Measurements from ENCODE around the gene SASH1. TPM values are rescaled to one million over a fixed set of nuclear protein-coding genes. Genes with fewer than 3 reads are reported as not detected.

SASH1 gene
- polyA plus RNA-seq, 1 donor from 2014 or later = 7.0 TPM

DNA sequence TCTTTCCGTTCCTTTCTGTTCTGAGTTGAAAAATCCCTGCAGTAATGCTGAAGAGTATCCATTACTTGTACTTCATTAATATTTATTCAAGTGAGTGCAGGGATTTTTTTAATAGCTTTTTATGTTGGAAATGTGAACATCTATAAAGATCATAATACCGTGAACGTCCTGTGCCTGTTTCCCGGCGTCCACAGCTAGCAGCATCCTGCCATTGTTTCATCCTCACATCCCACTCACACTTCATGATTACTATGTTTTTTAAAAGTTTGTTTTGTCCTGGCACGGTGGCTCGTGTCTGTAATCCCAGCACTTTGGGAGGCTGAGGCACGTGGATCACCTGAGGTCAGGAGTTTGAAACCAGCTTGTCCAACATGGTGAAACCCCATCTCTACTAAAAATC, 54.3 kb downstream of the SASH1 start:
- H3K79me2 ChIP-seq (replicated peaks; ENCODE audit: insufficient read depth, low read length) = no peaks in the 10 kb centered on the region
- no peak for TF ChIP-seq POLR2AphosphoS5 (IDR thresholded peaks at IDR 0.05)
- TF ChIP-seq SMC3 (conservative IDR thresholded peaks at IDR 0.05; ENCODE audit: poor library complexity) = no peak
- no peak for TF ChIP-seq EP300 (conservative IDR thresholded peaks at IDR 0.05; ENCODE audit: poor library complexity, severe bottlenecking)
- TF ChIP-seq, protein P1, sequence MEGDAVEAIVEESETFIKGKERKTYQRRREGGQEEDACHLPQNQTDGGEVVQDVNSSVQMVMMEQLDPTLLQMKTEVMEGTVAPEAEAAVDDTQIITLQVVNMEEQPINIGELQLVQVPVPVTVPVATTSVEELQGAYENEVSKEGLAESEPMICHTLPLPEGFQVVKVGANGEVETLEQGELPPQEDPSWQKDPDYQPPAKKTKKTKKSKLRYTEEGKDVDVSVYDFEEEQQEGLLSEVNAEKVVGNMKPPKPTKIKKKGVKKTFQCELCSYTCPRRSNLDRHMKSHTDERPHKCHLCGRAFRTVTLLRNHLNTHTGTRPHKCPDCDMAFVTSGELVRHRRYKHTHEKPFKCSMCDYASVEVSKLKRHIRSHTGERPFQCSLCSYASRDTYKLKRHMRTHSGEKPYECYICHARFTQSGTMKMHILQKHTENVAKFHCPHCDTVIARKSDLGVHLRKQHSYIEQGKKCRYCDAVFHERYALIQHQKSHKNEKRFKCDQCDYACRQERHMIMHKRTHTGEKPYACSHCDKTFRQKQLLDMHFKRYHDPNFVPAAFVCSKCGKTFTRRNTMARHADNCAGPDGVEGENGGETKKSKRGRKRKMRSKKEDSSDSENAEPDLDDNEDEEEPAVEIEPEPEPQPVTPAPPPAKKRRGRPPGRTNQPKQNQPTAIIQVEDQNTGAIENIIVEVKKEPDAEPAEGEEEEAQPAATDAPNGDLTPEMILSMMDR (IDR thresholded peaks at IDR 0.05; ENCODE audit: poor library complexity, severe bottlenecking) = no peak
- TF ChIP-seq TAF1 (IDR thresholded peaks at IDR 0.05; ENCODE audit: low read depth) = no peak
- TF ChIP-seq, protein P2, sequence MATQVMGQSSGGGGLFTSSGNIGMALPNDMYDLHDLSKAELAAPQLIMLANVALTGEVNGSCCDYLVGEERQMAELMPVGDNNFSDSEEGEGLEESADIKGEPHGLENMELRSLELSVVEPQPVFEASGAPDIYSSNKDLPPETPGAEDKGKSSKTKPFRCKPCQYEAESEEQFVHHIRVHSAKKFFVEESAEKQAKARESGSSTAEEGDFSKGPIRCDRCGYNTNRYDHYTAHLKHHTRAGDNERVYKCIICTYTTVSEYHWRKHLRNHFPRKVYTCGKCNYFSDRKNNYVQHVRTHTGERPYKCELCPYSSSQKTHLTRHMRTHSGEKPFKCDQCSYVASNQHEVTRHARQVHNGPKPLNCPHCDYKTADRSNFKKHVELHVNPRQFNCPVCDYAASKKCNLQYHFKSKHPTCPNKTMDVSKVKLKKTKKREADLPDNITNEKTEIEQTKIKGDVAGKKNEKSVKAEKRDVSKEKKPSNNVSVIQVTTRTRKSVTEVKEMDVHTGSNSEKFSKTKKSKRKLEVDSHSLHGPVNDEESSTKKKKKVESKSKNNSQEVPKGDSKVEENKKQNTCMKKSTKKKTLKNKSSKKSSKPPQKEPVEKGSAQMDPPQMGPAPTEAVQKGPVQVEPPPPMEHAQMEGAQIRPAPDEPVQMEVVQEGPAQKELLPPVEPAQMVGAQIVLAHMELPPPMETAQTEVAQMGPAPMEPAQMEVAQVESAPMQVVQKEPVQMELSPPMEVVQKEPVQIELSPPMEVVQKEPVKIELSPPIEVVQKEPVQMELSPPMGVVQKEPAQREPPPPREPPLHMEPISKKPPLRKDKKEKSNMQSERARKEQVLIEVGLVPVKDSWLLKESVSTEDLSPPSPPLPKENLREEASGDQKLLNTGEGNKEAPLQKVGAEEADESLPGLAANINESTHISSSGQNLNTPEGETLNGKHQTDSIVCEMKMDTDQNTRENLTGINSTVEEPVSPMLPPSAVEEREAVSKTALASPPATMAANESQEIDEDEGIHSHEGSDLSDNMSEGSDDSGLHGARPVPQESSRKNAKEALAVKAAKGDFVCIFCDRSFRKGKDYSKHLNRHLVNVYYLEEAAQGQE (IDR thresholded peaks at IDR 0.05; ENCODE audit: borderline replicate concordance) = no peak
- no peak for TF ChIP-seq EZH2 (IDR thresholded peaks at IDR 0.05; ENCODE audit: borderline replicate concordance, insufficient read depth, low read length, poor library complexity, severe bottlenecking)
- TF ChIP-seq MXI1 (conservative IDR thresholded peaks at IDR 0.05; ENCODE audit: poor library complexity, severe bottlenecking) = no peak
- no peak for TF ChIP-seq RAD21 (conservative IDR thresholded peaks at IDR 0.05)
- no peaks in the 10 kb centered on the region for H3K36me3 ChIP-seq (ENCODE audit: insufficient read depth, low read length)
- H3K4me2 ChIP-seq (ENCODE audit: low read length) = no peak overlapping the region
- H3K9ac ChIP-seq (ENCODE audit: low read length) = no peak overlapping the region
- no peak overlapping the region for H2AFZ ChIP-seq (ENCODE audit: low read depth, low read length)
- H3F3A ChIP-seq (ENCODE audit: insufficient read depth, low read length, poor library complexity, severe bottlenecking) = no peaks in the 10 kb centered on the region
- H3K27ac ChIP-seq (ENCODE audit: low read length) = no peak overlapping the region
- no peaks in the 10 kb centered on the region for H3K9me3 ChIP-seq (ENCODE audit: low read length)
- H4K20me1 ChIP-seq (ENCODE audit: insufficient read depth) = no peaks in the 10 kb centered on the region
- no peaks in the 10 kb centered on the region for H3K9me2 ChIP-seq (ENCODE audit: insufficient read depth, low read length)
- H3K4me3 ChIP-seq (ENCODE audit: low read length) = no peak overlapping the region
- no peaks in the 10 kb centered on the region for H3K27me3 ChIP-seq (ENCODE audit: insufficient read depth, low read depth, low read length)

DNA sequence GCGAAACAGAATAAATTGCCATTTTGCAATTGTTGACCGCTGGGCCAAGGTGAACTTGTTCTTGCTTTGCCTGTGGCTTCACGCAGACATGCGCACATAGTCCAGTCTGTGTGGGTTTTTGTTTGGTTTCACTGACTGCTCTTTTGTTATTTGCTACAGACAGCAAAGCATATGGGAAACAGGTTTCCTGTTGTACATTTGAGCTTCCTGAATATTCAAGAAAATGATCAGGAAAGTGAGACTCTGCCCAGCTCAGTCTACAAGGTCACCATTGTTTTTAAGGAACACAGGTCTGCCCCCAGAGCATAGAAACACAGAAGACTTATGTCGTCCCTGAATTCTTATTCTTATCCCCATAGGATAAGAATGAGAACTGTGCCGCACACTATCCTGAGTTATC, 55.6 kb downstream of the SASH1 start:
- no peak overlapping the region for H3K27ac ChIP-seq (ENCODE audit: low read length)
- no peaks in the 10 kb centered on the region for H3K27me3 ChIP-seq (ENCODE audit: insufficient read depth, low read depth, low read length)
- no peaks in the 10 kb centered on the region for H3K9me2 ChIP-seq (ENCODE audit: insufficient read depth, low read length)
- no peaks in the 10 kb centered on the region for H3K79me2 ChIP-seq (replicated peaks; ENCODE audit: insufficient read depth, low read length)
- H2AFZ ChIP-seq (ENCODE audit: low read depth, low read length) = no peak overlapping the region
- no peak overlapping the region for H3K9ac ChIP-seq (ENCODE audit: low read length)
- no peak overlapping the region for H3K4me2 ChIP-seq (ENCODE audit: low read length)
- H4K20me1 ChIP-seq (ENCODE audit: insufficient read depth) = no peaks in the 10 kb centered on the region
- no peaks in the 10 kb centered on the region for H3F3A ChIP-seq (ENCODE audit: insufficient read depth, low read length, poor library complexity, severe bottlenecking)
- TF ChIP-seq, protein P1 (IDR thresholded peaks at IDR 0.05; ENCODE audit: poor library complexity, severe bottlenecking) = no peak
- TF ChIP-seq EZH2 (IDR thresholded peaks at IDR 0.05; ENCODE audit: borderline replicate concordance, insufficient read depth, low read length, poor library complexity, severe bottlenecking) (no peak), RAD21 (conservative IDR thresholded peaks at IDR 0.05) (no peak), TAF1 (IDR thresholded peaks at IDR 0.05; ENCODE audit: low read depth) (no peak), EP300 (conservative IDR thresholded peaks at IDR 0.05; ENCODE audit: poor library complexity, severe bottlenecking) (no peak), MXI1 (conservative IDR thresholded peaks at IDR 0.05; ENCODE audit: poor library complexity, severe bottlenecking) (no peak), POLR2AphosphoS5 (IDR thresholded peaks at IDR 0.05) (no peak)
- TF ChIP-seq, protein P2 (IDR thresholded peaks at IDR 0.05; ENCODE audit: borderline replicate concordance) = no peak
- no peaks in the 10 kb centered on the region for H3K9me3 ChIP-seq (ENCODE audit: low read length)
- H3K36me3 ChIP-seq (ENCODE audit: insufficient read depth, low read length) = no peaks in the 10 kb centered on the region
- H3K4me3 ChIP-seq (ENCODE audit: low read length) = no peak overlapping the region

All from neural cell (in vitro differentiated cells).